GM23248 (cell line): ENCODE results near the gene PRKCE.

Experiments
- EZH2 ChIP-seq: fragments of 200-600 bp; sonication (generic); IDR thresholded peaks from 2 replicates; pipeline ENCODE4 v1.6.1; 2018; ENCODE audit warnings: antibody characterized with exemption, mild to moderate bottlenecking; ENCODE audit not compliant: insufficient read depth, poor library complexity, severe bottlenecking
- EZH2phosphoT487 ChIP-seq: fragments of 200-600 bp; sonication (generic); IDR thresholded peaks from 2 replicates; pipeline ENCODE4 v1.6.1; 2018; ENCODE audit warnings: antibody characterized with exemption, moderate library complexity, mild to moderate bottlenecking, low read depth; ENCODE audit not compliant: insufficient read depth

DNA sequence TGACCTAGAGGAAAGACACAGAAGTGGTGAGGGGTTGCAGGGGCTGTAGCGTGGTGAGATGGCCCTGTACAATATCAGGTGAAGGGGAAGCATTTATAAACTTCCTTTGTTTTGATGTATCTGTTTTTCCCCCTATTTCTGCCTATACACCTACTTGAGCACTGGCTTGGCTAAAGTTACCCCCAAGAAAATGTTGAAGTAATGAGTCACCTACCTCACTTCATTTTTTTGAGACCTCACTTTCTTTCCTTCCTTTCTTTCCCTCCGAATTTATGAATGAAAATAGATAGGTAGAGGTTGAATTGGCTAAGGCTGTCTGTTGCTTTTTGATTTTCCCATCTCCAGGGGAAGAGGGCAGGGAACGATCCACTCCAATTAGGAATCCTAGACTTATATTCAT is 414.6 kb downstream of the PRKCE start:
- TF ChIP-seq EZH2phosphoT487 (no peak), EZH2 (no peak)
